ENCODE measurements around the gene HOXC9. TPM values are rescaled to one million over a fixed set of nuclear protein-coding genes. Genes with fewer than 3 reads are reported as not detected.
"Not testable (repeated sequence)": the region's sequence is repeated elsewhere in the genome, so short reads cannot be mapped to it uniquely, and the experiment has no call there.

The HOXC9 gene
- total RNA-seq, 1 experiment from 2014 or later: 12.6 TPM

DNA sequence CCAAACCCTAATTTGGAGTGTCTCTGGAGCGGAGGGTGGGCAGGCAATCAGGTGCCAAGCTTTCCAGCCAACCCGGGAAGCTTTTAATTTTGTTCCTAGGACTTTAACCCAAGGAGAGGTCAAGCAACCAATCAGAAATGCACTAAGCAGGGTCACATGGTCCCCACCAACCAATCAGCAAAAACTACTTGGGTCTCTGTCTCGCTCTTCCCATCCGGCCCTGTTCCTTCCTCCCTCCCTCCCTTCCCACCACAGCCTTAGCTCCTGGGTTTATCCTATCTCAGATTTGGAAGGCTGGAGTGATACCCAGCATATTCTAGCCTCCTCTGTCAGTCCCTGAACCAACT, 40.2 kb downstream of the HOXC9 start:
- DNase-seq (ENCODE audit: low read depth): peak; percentile 37

DNA sequence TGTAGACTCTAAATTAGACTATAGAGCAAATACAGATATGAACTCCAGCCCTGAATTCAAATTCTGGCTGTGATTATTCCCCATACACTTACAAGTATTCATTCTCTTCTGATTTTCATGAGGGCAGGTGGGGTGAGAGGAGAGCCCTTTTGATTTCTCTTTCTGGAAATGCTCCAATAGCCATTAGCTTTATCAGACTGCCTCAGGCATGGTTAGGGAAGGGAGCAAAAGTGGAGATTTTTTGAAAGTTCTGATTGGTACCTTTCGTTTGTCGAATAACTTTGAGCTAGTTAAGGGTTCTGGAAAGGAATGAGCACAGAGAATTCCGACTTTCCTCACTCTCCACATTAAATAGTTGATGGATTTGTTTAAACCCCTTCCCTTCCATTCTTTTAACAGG, 40.7 kb downstream of the HOXC9 start:
- no peak for DNase-seq (ENCODE audit: low read depth)

DNA sequence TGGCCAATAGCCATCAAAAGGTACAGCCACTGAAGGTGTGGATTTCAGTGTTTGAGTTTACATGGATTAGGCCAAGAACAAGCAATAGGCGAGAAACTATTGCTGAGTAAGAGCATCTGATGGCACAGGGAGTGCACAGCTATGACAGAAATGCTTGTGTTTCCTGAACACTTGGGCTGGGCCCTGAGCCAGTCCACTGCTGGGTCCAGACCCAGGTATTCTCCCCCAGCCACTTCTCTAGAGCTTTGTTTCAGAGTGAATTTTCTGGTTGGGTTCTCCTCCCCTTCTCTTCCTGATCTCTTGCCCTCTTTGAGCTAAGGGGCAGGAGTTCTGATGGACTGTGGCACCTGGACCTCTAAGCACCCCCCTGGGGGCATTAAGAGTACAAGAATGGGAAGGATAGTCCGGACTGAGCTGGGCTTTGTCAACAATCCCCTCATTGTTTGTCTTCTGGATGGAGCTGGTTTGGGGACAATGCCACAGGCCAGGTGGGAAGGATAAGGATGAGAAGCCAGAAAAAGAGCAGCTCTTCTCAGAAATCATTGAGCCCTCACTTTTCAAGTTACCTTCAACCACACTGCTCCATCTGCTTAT, 41.2 kb downstream of the HOXC9 start:
- DNase-seq (ENCODE audit: low read depth): no peak

DNA sequence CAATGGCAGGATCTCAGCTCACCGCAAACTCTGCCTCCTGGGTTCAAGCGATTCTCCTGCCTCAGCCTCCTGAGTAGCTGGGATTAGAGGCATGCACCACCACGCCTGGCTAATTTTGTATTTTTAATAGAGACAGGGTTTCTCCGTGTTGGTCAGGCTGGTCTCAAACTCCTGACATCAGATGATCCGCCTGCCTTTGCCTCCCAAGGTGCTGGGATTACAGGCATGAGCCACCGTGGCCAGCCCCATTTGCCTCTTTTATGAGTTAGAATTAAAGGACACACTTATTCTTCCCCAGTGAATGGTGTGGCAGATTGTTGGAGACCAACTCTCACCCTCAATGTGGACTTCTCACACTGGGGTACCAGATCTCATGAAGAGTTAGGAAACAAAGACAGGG, 42.1 kb downstream of the HOXC9 start:
- DNase-seq (ENCODE audit: low read depth): not testable (repeated sequence)

DNA sequence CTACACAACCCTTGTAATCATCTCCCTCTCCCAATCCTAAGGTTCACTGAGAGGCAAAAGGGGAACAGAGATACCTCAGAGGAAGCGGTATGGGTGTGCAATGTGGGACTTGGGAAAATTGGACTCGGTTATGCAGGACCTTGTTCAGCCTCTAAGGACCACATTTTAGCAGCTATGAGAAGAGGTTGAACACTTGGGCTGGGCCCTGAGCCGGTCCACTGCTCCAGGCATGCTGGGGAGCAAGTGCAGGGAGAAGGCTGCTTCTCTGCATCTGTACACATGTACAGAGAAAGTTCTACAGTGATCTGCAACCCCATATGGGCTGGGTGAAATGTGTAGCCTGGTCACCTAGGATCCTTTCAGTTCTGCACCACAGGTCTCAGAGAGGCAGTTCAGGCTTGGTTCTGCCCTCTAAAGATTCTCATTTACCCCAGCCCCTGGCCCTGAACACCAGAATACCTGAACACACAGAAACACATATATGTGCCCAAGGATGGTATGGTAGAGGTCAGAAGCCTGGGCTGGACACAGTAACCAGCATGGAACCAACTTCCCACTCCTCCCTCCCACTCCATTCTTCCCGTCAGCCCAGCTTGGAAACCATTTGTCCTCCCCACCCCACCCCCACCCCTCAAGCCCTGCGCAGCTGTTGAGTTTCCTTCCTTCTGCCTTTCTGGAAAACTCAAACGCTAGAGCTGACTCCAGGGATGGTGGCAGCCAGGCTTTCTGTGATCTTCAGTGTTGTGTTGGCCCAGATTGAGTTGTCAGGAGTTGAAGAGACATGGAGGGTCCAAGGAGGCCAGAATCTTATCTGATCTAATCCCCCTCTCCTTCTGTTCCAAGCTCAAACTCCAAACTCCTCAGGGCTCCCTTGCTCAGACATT, 43.3 kb downstream of the HOXC9 start:
- DNase-seq (ENCODE audit: low read depth): no peak

DNA sequence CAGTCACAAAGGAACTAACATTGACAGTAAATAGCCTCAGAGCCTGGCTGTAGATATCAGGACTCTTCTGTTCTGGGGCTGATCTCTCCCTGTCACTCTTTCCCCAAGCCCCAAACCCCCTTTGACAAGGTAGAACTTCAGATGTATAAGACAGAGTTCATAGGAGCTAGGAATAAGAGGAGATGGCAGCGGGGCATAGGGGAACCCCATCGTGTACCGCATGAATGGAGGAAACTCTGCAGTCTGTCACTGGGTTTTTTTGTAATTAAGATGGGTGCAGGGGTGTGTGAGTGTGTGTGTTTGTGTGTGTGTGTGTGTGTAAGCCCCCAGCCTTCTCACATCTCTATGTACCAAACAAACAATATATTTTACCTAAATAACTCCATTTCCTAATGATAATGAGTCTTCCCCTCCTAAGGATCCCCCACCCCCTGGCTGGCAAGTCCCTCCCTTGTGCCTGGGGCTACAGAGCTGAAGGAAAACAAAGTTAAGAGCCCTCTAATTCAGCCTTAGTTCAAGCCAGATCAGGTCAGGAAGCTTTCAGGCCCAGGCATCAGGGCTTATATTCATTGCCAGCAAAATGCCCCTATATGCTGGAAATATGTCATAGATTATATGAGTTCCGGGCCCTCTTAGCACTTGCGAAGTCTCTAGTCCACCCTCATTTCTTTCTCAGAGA, 44.6 kb downstream of the HOXC9 start:
- no peak for DNase-seq (ENCODE audit: low read depth)

DNA sequence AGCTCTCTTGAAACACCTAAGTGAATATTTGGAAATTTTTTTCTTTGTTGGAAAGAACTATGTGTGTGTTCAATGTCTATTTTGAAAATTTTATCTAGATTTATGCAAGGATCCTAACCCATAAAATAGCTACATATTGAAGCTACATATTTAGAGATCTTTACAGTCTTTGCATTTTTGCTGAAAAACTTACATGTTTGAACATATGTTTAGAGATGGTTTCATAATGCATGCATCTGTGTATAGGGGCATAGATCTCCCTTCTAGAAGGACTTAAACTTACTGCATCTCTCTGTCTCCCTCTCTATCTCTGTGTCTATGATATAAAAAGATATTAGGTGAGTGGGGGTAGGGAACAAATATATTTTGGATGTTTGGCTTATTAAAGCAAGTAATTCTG, 45.4 kb downstream of the HOXC9 start:
- DNase-seq (ENCODE audit: low read depth): no peak

DNA sequence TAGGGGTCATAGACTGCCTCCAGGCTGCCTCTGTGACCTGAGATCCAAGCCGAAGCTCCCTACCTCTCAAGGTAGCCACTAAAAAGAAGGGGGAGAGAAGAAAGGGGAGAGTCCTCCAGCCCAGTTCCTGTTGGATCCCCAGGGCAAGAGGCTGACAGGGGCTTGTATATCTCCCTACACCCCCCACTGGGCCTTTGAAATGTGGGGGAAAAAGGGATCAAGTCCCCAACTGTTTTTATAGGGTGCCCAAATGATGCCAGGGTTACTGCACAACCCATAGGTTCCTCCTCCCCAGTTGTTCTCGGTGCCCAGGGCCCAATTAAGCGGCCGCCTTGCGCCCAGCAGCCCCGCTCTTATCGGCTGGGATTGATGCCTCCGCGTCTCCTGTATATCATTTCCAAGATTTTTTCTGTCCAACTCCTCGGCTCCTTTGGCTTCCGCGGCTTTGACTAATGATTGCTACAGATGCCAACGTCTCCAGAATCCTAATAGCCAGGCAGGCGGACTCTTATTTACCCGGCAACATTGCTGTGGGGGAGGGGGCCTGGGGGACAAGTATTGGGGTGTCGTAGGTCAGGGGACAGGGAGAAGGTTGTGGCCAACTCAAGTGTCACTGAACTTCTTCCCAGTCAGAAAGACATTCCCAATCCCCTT, 46.0 kb downstream of the HOXC9 start:
- no peak for DNase-seq (ENCODE audit: low read depth)

DNA sequence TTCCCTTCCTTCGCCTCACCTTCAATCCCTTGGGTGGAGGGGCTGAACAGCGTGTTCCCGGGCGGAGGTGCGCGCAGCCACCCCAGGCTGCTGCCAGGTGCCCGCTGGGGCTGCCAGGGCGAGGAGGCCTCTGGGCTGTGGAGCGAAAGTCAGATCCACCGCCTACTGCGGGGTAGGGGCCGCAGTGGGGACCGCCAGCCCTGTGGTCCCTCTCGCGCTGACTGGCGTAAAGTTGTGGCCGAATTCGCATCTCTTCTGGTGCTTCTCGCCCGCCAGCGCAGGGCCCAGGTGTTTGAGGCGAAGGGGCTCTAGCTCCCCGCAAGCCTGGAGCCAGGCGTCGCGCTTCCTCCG, 46.8 kb downstream of the HOXC9 start:
- no peak for DNase-seq (ENCODE audit: low read depth)

DNA sequence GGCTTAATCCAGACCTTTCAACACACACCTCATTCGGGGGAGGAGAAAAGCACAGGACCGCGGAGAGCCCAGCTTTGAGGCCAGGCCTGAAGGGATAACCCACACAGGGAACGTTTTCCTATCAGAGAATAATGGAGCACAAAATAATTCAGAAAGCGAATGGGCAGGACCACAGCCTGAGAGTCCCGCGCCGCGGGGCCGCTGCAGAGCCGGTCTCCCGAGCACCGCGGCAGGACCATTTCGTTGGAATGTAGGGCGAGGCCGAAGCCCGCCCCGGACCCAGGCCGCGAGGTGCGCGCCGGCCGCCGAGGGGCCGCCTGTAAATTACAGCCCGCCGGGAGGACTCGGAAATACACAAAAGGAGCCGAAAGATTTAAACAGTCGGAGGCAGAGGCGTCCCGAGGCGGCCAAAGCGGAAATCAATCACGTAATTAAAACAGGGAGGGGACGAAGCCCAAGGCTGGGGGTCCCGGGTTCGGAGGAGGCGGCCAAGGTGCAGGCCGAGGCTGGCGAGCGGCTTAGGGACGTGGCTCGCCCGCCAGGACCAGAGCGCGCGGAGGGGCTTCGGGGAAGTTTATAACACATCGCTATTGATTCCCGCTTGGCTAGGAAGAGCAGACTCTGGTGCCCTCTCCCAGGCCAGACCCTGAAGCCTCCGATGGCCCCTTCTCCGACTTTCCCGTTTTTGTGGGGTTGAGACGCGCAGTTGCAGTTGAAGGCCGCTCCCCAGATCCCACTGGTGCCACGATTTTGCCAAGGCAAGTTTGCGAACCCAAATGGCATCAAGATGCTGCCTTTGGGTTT, 47.4 kb downstream of the HOXC9 start:
- DNase-seq (ENCODE audit: low read depth): no peak

DNA sequence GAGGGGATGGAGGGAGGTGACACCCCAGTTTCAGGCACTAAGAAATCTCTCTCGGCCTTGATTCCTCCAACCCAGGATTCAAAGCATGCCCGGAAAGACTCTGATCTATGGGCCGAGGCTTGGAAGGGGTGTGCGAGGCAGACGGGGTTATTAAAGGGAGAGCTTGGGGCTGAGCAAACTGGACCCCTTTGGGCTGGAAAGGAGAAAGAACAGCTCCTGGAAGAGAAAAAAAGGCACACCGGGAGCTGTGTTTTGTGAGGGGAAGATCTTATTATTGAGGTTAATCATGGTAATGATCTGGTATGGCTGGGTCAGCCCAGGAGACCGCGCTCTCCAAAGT, 48.0 kb downstream of the HOXC9 start:
- DNase-seq (ENCODE audit: low read depth): no peak

DNA sequence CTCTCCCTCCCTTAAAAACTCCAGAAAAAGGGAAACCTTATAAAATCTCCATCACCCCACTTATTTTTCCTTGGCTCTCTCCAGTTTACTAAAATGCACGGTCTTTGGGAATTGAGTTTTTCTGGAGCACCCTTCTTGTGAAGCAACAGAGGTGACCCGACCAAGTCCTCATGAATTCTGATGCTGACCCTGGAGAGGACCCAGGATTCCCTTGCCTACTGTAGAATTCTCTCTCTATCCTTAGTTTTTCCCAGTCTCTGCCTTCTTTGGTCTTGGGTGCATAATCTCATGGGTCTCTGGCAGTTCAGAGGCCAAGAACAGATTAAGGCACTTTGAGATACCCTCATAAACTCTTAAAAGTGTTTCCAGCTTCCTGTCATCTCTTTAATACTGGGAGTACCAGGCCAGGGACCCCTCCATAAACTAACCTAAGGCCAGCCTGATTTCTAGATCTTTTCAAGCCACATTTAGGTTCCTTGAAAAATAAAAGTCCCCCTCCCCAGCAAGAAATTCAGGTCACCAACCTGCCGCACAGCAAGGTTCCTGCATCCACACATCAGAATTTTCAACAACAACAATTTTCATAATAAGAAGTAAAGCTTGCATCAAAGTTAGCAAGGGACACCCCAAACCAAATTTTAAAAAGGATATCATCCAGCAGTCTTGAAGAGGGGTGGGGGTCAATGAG, 48.6 kb downstream of the HOXC9 start:
- no peak for DNase-seq (ENCODE audit: low read depth)

DNA sequence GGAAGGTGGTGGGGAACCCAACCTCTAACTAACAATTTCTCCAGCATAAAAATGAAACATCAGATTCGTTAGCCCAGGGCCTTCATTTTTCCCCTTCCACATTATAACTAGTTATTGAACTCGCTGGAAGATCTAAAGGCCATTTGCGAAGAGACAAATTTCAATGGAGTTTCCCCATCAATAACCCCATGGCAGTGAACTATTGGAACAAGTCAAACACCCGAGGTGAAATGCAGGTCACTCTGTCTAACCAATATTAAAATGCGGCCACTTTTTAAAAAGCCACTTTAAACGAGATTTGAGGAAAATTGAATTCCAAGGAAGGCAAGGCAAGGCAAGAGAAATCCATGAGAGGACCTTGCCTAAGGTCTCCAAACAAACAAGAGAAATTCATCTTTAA, 49.1 kb downstream of the HOXC9 start:
- no peak for DNase-seq (ENCODE audit: low read depth)

DNA sequence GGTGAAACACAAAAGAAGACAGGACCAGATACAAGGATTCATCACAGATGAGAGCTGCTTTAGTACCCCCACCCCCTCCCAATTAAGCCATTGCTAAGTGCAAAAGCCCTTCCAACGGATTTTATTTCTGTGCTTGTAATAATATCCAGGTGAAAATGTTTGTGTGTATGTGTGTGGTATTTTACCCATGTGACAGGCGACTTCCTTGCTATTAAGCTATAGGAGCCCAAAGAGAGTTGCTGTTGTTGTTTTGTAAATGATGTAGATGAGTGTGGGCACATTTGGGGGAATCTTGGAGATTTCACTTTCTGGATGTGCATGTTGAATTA, 50.5 kb downstream of the HOXC9 start:
- no peak for DNase-seq (ENCODE audit: low read depth)

DNA sequence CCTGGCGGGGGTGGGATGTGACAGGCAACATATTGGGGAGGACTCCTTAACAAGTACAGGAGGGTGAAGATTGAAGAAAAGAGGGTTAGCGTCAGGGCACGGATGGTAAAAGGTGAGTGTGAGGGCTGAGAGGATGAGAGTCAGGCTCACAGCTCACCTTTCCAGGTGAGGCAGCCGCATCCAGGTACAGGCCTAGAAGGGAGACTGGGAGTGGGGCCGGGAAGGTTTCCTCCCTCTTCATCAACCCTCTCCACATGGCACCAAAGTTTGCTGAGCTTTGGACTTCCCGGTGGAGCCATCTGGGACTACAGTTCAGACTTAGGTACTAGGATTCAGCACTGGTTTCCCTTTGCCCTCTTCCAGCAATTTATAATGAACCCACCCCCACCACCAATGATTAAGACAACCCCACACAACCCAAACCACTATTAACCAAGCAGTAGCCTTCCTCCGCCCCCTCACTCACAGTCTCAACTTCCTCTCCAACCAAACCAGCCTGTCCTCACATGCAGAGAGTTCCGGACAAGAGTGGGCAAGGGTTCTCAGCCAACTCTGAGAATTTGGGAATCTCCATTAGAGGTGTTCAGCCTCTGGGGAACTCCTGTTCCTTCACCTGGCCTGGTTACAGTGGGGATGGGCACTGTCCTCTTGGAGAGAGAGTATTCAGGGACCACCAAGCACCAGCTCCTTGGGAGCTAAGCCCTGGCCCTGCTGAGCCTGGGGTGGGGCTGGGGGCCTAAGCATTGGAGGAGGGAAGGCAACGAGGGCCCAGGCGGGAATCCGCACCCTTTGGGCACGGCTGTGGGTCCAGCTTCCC, 51.3 kb downstream of the HOXC9 start:
- no peak for DNase-seq (ENCODE audit: low read depth)

DNA sequence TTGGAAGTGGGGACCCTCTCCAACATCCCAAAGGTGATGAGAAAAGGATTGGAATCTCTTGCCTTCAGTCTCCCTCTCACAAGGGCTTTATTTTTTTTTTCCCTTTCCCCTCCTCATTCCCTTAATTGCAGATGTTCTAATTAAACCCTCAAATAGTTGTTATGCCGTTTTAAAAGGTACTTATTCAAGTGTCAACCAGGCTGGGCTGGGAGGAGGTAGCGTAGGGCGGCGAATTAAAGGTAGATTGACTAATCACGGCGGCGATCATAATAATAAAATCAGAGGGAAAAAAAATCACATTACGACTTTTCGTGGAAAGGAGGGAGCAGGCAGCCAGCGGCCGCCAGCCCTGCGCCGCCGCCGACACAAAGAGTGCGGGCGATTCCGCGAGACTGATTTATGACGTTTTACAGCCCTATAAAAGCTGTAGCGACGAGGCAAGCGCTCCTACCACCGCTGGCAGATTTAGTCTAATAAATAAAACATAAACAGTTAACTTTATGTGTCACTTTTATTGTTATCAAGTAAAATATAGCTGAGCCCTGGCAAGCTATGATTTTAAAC, 52.0 kb downstream of the HOXC9 start:
- DNase-seq (ENCODE audit: low read depth): no peak

DNA sequence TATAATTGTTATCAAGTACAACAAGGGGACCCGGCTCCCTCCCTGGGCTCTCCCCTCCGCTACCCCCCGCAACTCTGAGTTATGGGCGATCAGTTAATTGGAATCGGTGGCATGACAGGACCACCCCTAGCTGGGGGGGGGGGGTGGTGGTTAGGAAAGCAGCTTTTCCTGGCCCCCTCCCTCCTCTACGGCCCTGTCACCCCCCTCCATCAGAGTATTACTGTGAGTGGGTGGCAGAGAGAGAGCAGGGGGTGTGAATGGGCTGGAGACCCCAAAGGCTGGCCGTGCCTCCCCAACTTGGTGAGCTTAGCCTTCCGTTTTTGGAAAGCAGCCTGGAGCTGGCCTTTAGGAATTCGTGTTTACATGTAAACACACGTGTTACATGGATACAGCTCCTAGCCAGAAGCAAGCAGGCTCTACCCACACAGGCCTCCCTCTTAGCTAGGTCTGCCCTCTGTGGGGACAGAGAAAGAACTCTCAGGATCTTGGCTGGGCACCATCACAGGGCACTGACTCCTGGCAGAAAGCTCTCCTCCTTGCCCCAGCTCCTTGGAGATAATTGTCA, 52.6 kb downstream of the HOXC9 start:
- DNase-seq (ENCODE audit: low read depth): no peak
